OCI-LY7 (cell line): ENCODE data around the gene TBX20. TPM values are rescaled to one million over a fixed set of nuclear protein-coding genes. Genes with fewer than 3 reads are reported as not detected.
"Not testable (repeated sequence)": the region's sequence is repeated elsewhere in the genome, so short reads cannot be mapped to it uniquely, and the experiment has no call there.

Experiments used
- BruUV-seq: library from RNA; stranded (reverse); fragments of 400-500 nt; replicated peaks from 2 replicates; lab custom pipeline; 2021; lab: Mats Ljungman, UMichigan
- CTCF ChIA-PET: fragments of 300-600 bp; sonication (Branson Sonifier 250); formaldehyde crosslinking; loops from one replicate; lab custom pipeline; 2022; ENCODE audit warnings: antibody characterized with exemption; ENCODE audit not compliant: unreplicated experiment; lab: Charles Lee
- POLR2A ChIA-PET: fragments of 300-600 bp; sonication (Branson Sonifier 250); formaldehyde crosslinking; loops from one replicate; lab custom pipeline; 2022; ENCODE audit warnings: antibody characterized with exemption; lab: Charles Lee
- DNase-seq: peaks from one replicate; pipeline ENCODE4 v3.0.0-alpha.2; 2015; ENCODE audit warnings: low spot score
- H2AFZ ChIP-seq: fragments of 200-600 bp; sonication (generic), shearing (Covaris generic); 2 replicates; pipeline ENCODE4 v1.6.1; 2014; ENCODE audit warnings: mild to moderate bottlenecking, antibody characterized with exemption, low read length, moderate library complexity
- H3K27ac ChIP-seq: fragments of 200-600 bp; sonication (generic); 2 replicates; pipeline ENCODE4 v1.5.1; 2014; ENCODE audit warnings: mixed run types, low read depth, mild to moderate bottlenecking, moderate library complexity, low read length, inconsistent platforms; ENCODE audit not compliant: poor library complexity, severe bottlenecking
- H3K36me3 ChIP-seq: fragments of 200-600 bp; sonication (generic); 2 replicates; pipeline ENCODE4 v1.6.1; 2014; ENCODE audit warnings: mild to moderate bottlenecking, antibody characterized with exemption, low read length, moderate library complexity, mixed read lengths; ENCODE audit not compliant: insufficient read depth
- H3K4me1 ChIP-seq: fragments of 200-600 bp; sonication (generic); 2 replicates; pipeline ENCODE4 v1.5.1; 2014; ENCODE audit warnings: mild to moderate bottlenecking, low read length; ENCODE audit not compliant: insufficient read depth, poor library complexity, severe bottlenecking
- H3K4me2 ChIP-seq: fragments of 200-600 bp; sonication (generic); 2 replicates; pipeline ENCODE4 v1.6.1; 2014; ENCODE audit warnings: mild to moderate bottlenecking, low read length
- H3K4me3 ChIP-seq: fragments of 200-600 bp; sonication (generic); 2 replicates; pipeline ENCODE4 v1.5.1; 2014; ENCODE audit warnings: mild to moderate bottlenecking, low read depth, low read length; ENCODE audit not compliant: poor library complexity, severe bottlenecking
- H3K79me2 ChIP-seq: fragments of 200-600 bp; sonication (generic); 2 replicates; pipeline ENCODE4 v1.6.1; 2016; ENCODE audit warnings: low read depth, mild to moderate bottlenecking, low read length, moderate library complexity, mixed read lengths; ENCODE audit not compliant: insufficient read depth
- H3K9me2 ChIP-seq: fragments of 200-600 bp; sonication (generic); 2 replicates; pipeline ENCODE4 v1.6.1; 2016; ENCODE audit warnings: mild to moderate bottlenecking, low read length, mixed read lengths; ENCODE audit not compliant: insufficient read depth
- H3K9me3 ChIP-seq: fragments of 200-600 bp; sonication (generic); 2 replicates; pipeline ENCODE4 v1.6.1; 2014; ENCODE audit warnings: mild to moderate bottlenecking, mixed run types, low read length, mixed read lengths
- H4K20me1 ChIP-seq: fragments of 200-600 bp; sonication (generic); 2 replicates; pipeline ENCODE4 v1.6.1; 2014; ENCODE audit warnings: mild to moderate bottlenecking, antibody characterized with exemption, low read length, moderate library complexity, mixed read lengths; ENCODE audit not compliant: insufficient read depth
- intact Hi-C: fragments of 100-400 bp; cut with micrococcal nuclease; formaldehyde crosslinking; loops from one replicate; pipeline ENCODE4 v1.10.0; 2022; ENCODE audit not compliant: unreplicated experiment
- total RNA-seq, 2 experiments: library from RNA; depleted of rRNA in 1 of 2; stranded (reverse); fragments of >200 nt in 1 of 2; shearing (Covaris generic) in 1 of 2; gene quantifications; 2 replicates each; pipeline ENCODE4 v1.2.3, GENCODE V29; 2014 to 2022

TBX20 gene
- total RNA-seq, 2 experiments from 2014 or later = 2.6 to 6.0 TPM

DNA sequence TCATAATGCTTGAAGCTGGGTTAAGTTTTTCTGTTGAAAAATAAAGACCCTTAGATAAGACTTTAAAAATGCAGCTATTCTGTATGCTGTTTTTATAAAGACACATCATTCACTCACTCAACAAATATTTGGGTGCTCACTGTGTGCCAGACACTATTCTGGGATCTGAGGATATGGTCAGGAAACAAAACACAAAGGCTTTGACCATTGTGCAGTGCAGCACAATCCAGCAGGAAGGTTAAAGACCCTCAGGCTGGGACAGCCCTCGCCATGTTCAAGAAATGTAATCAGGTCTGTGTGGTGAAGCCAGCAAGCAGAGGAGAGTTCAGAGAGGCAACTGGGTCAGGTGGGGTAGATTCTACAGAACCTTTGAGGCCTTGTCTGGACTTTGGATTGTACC lies 31.5 kb downstream of the TBX20 start:
- POLR2A ChIA-PET, H3K9me2 ChIP-seq, H4K20me1 ChIP-seq, BruUV-seq, H3K4me2 ChIP-seq, H2AFZ ChIP-seq, CTCF ChIA-PET, H3K4me1 ChIP-seq, H3K79me2 ChIP-seq, DNase-seq, H3K27ac ChIP-seq, H3K9me3 ChIP-seq, H3K36me3 ChIP-seq, H3K4me3 ChIP-seq, intact Hi-C loops: not testable (repeated sequence)

DNA sequence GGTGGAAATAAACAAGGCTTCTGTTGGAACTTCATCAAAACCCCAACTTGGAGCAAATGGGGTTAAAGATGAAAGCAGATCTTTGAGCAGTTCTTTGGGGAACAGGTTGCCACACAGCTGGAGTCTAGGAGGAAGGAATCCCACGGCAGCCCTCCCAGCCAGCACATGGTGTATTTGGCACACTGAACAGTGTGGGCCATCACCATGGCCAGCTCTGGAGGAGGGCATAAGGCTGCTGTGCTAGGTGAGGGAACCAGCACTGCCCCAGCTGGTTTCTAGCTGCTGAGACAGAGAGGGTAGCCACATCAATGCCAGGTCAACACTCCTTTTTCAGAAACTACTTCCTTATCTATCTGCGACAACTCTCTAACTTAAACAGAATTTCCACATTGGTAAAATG lies 33.7 kb downstream of the TBX20 start:
- H2AFZ ChIP-seq, H3K4me3 ChIP-seq, BruUV-seq, H3K9me2 ChIP-seq, intact Hi-C loops, H3K9me3 ChIP-seq, CTCF ChIA-PET, H4K20me1 ChIP-seq, POLR2A ChIA-PET, H3K79me2 ChIP-seq, H3K27ac ChIP-seq, H3K4me2 ChIP-seq, H3K36me3 ChIP-seq, DNase-seq, H3K4me1 ChIP-seq: not testable (repeated sequence)

DNA sequence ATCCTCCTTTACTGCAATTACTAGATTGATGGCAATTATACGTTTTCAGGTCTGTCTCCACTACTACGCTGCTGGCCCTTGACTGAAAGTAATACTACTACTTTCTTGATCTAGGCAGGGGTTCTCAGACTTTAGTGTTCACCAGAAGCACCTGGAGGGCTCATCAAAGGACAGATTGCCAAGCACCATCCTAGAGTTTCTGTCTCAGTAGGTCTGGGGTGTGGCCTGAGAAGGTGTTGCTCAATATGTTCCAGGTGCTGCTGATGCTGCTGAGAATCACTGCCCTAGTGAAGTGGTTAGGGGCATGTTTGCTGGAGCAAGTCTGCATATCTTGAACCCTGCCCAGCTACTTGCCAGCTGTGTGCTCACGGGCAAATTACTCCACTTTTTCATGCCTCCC lies 37.9 kb downstream of the TBX20 start:
- H3K36me3 ChIP-seq, BruUV-seq, CTCF ChIA-PET, H2AFZ ChIP-seq, DNase-seq, H3K27ac ChIP-seq, H3K4me3 ChIP-seq, intact Hi-C loops, H3K9me2 ChIP-seq, H3K4me2 ChIP-seq, H3K79me2 ChIP-seq, H4K20me1 ChIP-seq, POLR2A ChIA-PET, H3K9me3 ChIP-seq, H3K4me1 ChIP-seq: not testable (repeated sequence)

DNA sequence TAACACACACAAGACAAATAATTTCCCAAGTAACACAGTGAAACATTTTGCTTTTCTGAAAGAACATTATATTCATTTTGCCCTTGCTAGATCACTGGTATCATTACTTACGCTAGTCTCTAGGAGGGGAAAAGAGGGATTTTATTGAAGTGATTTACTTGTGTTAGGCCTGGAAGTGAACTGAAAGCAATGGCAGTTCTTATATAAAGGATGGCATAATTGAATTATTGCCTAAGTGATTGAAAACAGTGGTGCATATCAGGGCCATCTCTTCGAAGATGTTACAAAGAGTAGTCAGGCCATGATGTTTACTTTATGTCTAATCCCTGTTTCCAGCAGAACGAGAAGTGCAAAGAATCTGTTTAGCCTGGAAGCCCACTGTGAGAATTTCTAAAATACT lies 38.8 kb downstream of the TBX20 start:
- H3K9me3 ChIP-seq, H3K79me2 ChIP-seq, CTCF ChIA-PET, H2AFZ ChIP-seq, DNase-seq, H3K4me1 ChIP-seq, H4K20me1 ChIP-seq, BruUV-seq, H3K9me2 ChIP-seq, H3K4me2 ChIP-seq, intact Hi-C loops, H3K27ac ChIP-seq, H3K36me3 ChIP-seq, POLR2A ChIA-PET, H3K4me3 ChIP-seq: not testable (repeated sequence)

DNA sequence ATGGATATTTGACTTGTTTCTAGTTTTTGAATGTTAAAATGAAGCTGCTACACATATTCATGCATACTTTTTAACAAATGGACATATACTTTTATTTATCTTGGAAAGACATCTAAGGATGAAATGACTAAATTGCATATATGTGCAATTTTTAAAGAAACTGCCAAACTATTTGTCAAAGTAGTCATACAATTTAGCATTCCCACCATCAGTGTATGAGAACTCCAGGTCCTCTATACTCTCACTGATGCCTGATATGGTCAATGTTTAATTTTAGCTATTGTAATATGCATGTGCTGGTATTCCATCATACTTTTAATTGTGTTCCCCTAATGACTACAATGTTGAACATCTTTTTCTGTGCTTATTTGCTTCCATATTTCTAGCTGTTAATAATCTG lies 47.0 kb downstream of the TBX20 start:
- H3K4me1 ChIP-seq, H3K79me2 ChIP-seq, H3K9me2 ChIP-seq, H3K4me3 ChIP-seq, H3K4me2 ChIP-seq, POLR2A ChIA-PET, H2AFZ ChIP-seq, H3K36me3 ChIP-seq, H4K20me1 ChIP-seq, H3K27ac ChIP-seq, BruUV-seq, CTCF ChIA-PET, H3K9me3 ChIP-seq, DNase-seq, intact Hi-C loops: not testable (repeated sequence)

DNA sequence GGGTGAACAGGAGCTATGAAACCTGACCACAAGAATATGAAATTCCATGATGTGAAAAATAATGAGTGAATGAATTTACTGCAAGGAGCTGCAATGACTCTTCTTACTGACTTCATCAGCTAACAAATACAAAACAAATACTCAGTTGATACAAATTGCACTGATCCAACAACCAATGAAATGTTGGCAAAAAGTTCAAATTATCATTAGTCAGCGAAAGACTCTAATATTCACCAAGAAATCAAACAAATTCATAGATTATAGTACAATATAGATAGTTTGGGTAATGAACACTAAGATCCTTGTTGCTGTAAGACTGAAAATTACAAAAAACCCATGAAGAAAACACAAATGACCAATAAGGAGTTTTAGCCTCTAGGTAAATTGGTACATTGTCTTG lies 49.0 kb downstream of the TBX20 start:
- POLR2A ChIA-PET, BruUV-seq, intact Hi-C loops: not testable (repeated sequence)

DNA sequence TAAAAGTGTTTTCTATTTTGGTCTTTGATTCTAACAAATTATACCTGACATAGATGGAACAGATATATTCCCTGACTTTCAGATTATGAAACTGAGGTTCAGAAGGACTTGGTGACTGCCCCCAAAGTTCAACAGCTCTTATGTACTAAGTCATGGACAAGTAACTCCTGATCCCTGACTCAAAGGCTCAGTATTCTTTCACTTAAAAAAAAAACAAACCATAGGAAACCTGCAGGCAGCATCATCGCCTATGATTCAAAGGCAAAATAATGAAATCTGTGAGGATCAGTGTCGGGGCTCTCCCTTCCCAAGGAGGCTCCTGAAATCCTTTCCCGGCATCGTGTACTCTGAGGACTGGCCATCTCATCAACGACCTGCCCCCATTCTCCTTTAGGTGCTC lies 49.9 kb downstream of the TBX20 start:
- CTCF ChIA-PET, DNase-seq, POLR2A ChIA-PET, H3K4me3 ChIP-seq, BruUV-seq, H3K9me3 ChIP-seq, intact Hi-C loops, H3K27ac ChIP-seq, H3K79me2 ChIP-seq, H4K20me1 ChIP-seq, H3K4me1 ChIP-seq, H3K9me2 ChIP-seq, H3K4me2 ChIP-seq, H3K36me3 ChIP-seq, H2AFZ ChIP-seq: not testable (repeated sequence)

More for the DNA sequence above, 49.0 kb downstream of the TBX20 start:
- CTCF ChIA-PET, H2AFZ ChIP-seq, H3K4me2 ChIP-seq, H3K4me3 ChIP-seq, DNase-seq, H3K9me3 ChIP-seq, H3K9me2 ChIP-seq, H3K4me1 ChIP-seq, H3K27ac ChIP-seq, H4K20me1 ChIP-seq, H3K36me3 ChIP-seq, H3K79me2 ChIP-seq: not testable (repeated sequence)
